HG03442 (cell line): ENCODE measurements around the gene RUSC1.
"Not testable (repeated sequence)": the region's sequence is repeated elsewhere in the genome, so short reads cannot be mapped to it uniquely, and the experiment has no call there.

Experiments used
- ATAC-seq: cut with Tn5 transposase; IDR thresholded peaks from one replicate; pipeline ENCODE4 v1.9.1; 2021; ENCODE audit warnings: mild to moderate bottlenecking, moderate library complexity; ENCODE audit not compliant: unreplicated experiment

RUSC1 gene

DNA sequence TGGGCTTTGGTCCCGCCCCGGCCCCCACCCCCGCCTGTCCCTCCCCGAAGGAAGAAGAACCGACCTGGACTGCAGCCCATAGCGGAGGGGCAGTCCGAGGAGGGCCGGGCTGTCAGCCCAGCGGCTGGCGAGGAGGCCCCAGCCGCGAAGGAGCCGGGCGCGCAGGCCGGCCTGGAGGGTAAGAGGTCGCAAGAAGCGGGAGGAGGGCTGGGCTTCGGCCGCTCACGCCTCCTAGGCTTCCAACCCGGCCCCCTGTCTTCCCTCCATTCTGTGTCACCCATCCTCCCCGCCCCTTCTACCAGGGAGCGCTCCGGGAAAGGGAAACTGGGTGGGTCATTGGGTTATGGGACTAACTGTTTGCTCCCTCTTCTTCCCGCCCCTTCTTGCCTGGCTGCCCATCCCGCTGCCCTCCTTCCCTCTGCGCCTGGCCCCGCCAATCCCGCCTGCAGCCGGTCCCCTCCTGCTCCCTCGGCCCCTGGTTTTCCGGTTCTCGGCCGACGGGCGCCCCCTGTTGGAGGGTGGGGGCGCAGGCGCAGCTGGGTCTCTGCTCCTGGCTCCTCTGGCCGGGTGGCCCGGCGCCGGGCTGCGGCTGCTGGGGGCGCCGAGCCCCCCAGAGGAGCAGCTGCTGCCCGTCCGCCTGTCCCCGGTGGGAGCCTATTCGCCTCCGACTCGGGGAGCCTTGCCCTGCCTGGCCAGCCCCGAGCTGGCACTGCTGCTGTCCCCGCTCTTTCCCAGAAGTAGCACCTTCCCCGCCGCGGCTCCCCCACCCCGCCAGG, 2.4 kb downstream of the RUSC1 start:
- ATAC-seq = peak; percentile 40

GRCh38 chr1:155323729-155324036, 3.0 kb downstream of the RUSC1 start:
- ATAC-seq = peak; percentile 36

DNA sequence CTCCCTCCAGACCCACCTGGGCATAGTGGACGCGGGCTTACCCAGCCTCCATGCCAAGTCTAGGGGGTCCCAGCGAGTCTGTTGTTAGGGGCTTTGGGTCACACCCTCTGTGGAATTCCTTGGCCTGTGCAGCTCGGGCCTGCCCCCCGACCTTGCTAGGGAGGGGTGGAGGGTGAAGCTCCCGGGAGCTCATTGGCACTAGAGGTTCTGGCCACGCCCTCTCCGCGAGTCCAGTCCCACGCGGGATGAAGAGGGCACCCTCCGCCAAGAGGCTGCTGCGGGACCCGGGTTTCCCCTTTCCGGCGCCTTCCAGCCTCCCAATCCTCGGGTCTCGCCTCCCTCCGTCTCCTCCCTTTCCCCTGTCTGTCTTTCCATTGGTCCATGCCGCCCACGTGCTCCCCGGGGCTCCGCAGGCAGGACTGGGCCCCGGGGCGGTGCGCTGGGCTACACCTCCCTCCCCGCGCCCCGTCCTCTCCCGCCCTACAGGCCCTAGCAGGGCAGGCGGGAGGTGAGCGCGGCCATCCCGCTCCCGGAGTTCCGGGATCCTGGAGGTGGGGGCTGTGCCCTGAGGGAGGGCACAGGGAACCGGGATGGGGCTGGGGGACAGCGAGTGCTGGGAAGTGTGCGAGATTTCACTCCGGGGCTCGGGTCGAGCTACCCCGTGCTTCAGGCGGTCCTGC, 3.5 kb downstream of the RUSC1 start:
- ATAC-seq = peak; percentile 54

DNA sequence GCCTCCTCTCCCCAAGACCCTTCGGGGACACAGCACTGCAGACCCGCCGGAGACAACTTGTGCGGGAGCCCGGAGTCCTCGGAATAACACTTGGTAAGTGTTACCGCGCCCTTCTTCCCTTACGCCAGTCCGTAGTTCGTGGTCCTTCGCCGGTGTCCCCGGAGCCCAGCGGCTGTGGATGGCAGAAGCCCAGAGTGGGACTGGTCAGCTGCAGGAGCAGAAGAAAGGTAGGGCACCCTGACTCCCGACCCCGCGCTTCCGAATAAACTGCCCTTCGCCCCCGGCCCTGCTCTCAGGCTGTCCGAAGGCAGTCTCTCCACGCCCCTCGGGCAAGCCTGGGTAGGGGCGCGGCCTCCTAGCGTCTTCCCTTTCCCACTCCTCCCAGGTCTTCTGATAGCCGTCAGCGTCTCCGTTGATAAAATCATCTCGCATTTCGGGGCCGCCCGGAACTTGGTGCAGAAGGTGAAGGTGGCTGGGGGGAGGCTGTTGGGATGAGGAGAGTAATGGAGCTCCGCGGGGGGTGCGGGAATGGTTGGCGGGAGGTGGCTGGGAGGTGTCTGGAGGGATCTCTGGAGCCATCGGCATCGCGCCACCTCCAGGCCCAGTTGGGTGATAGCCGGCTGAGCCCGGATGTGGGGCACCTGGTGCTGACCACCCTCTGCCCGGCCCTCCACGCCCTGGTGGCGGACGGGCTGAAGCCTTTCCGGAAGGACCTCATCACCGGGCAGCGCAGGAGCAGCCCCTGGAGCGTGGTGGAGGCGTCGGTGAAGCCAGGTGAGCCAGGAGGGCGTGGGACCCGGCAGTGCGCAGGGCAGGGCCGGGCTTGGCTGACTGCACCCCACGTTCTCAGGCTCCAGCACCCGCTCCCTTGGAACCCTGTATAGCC, 4.3 kb downstream of the RUSC1 start:
- no peak for ATAC-seq

- no peak for ATAC-seq
These were observed 4.9 kb downstream of the RUSC1 start for GRCh38 chr1:155325603-155325893.

- no peak for ATAC-seq
These were observed 5.4 kb downstream of the RUSC1 start for GRCh38 chr1:155326020-155326526.

- no peak for ATAC-seq
These were observed 5.9 kb downstream of the RUSC1 start for GRCh38 chr1:155326631-155327037.

- ATAC-seq = no peak
These were observed 7.3 kb downstream of the RUSC1 start for GRCh38 chr1:155327981-155328380.

GRCh38 chr1:155328856-155329255, 8.2 kb downstream of the RUSC1 start:
- ATAC-seq = not testable (repeated sequence)

- no peak for ATAC-seq
These were observed 9.4 kb downstream of the RUSC1 start for GRCh38 chr1:155329980-155330598.

GRCh38 chr1:155334962-155335361, 14.3 kb downstream of the RUSC1 start:
- ATAC-seq = no peak

GRCh38 chr1:155339515-155340097, 18.9 kb downstream of the RUSC1 start:
- no peak for ATAC-seq

- no peak for ATAC-seq
These were observed 22.1 kb downstream of the RUSC1 start for GRCh38 chr1:155342842-155343241.

DNA sequence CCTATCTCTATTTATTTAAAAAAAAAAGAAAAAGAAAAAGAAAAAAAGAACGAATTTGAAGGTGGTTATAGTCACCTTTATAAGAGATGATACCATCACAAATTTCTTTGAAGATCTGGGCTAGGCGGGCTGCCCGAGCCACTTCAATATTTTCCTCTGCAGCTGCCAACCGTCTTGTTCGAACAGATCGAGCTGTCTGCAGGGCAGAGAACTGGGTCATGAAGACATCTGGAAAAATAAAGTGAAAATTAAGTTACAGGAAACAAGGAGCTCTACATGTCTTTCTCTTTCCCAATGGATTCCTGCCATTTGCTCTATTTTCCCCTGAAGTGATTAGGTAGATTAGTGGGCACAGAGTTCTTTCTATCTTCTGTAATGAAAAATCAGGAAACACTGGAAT, 31.9 kb downstream of the RUSC1 start:
- no peak for ATAC-seq

DNA sequence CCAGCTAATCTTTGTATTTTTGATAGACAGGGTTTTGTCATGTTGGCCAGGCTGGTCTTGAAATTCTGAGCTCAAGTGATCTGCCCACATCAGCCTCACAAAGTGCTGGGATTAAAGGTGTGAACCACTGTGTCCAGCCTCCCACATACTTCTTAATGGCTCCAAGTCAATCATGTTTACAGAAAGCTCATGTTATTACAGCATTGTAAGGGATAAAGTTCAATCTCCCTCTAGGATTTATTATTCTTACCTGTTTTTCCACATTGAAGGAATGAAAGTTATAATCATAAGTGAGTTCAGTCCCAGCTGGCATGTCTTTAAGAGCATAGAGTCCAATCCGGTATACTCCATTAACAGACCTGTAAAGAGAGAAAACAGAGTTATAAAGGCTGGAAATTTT, 39.4 kb downstream of the RUSC1 start:
- ATAC-seq = no peak

DNA sequence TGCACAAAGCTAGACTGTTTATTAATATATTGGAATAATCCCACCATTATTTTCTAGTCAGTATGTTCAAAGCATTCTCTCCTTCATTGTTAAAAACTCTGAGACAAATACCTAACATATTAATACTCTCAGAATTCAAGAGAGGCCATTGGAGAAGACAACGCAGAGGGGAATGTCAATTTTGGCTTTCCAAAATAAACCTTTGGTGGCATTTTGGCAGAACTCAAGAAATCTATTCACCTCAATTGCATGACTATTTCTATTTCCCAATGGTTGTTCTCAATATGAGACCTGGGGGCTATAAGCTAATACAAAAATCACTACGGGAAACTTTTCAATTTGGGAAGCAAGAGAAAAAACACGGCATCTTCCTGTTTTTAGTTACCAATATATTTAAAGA, 58.5 kb downstream of the RUSC1 start:
- ATAC-seq = no peak

- no peak for ATAC-seq
These were observed 59.0 kb downstream of the RUSC1 start for GRCh38 chr1:155379631-155380090.
